ENCODE data around the gene SMPDL3B. TPM values are rescaled to one million over a fixed set of nuclear protein-coding genes. Genes with fewer than 3 reads are reported as not detected.

Gene SMPDL3B, protein sequence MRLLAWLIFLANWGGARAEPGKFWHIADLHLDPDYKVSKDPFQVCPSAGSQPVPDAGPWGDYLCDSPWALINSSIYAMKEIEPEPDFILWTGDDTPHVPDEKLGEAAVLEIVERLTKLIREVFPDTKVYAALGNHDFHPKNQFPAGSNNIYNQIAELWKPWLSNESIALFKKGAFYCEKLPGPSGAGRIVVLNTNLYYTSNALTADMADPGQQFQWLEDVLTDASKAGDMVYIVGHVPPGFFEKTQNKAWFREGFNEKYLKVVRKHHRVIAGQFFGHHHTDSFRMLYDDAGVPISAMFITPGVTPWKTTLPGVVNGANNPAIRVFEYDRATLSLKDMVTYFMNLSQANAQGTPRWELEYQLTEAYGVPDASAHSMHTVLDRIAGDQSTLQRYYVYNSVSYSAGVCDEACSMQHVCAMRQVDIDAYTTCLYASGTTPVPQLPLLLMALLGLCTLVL
- under 1 TPM; 0.24 to 0.88 (median 0.75) TPM for total RNA-seq
- total RNA-seq (2013): 0.27 TPM

DNA sequence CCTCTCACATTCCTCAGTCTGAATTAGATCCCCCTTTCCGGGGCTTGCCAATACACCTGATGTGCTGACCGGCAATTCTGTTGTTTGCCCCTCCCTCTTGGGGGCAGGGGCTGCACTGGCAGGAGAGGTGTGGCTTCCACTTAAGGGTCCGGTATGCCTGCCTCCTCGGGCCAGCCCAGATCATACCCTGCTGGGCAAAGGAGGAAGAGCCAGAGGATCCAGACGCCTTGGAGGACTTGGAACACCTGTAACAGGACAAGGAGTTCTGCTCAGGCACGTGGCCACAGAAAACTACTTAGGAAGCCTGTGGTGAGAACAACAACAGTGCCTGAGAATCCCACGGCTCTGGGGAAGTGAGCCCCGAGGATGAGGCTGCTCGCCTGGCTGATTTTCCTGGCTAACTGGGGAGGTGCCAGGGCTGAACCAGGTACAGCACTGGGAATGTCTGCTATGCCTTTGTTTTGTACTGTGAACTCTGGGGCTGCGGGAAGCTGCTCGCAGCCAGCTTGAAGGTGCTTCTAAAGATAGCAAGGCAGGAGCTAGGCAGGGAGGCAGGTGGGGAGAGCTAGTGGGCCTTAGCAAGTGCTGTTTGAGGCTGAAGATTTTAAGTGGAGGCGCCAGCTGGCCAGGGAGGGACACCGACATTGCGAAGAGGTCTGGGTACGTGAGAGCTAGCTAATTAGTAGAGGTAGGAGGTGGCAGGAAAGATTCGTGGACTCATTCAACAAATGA, at the start of gene SMPDL3B:
Gene SMPDL3B (plus strand): TSS at position 183 of the 732 bp plus-strand sequence. CDS start 184 bp downstream, at position 367.
- no peaks in the 10 kb centered on the region for H3K9me3 Mint-ChIP-seq
- peaks cover 11 to 19% of the 10 kb centered on the region in 2 donors for H3K27me3 Mint-ChIP-seq (ENCODE audit: low read depth in 2 of 2)
- WGBS (ENCODE audit: insufficient coverage): 5% methylated on average over 16 of the region's 16 CpGs
- DNase-seq (peak in 1 of 2 donors; percentile 25), ATAC-seq (peak in 1 of 3 donors; percentile 37)
- H3K27me3 ChIP-seq (ENCODE audit: control insufficient read depth, insufficient read depth, low read length): no peaks in the 10 kb centered on the region
- intact Hi-C loops (cut with micrococcal nuclease): no loop called here
- no peaks in the 10 kb centered on the region for H3K9me3 ChIP-seq (ENCODE audit: control insufficient read depth, insufficient read depth, low read length)
- H3K4me1 ChIP-seq (ENCODE audit: control insufficient read depth, insufficient read depth, low read length): peaks cover 13% of the 10 kb centered on the region
- no peaks in the 10 kb centered on the region for H3K36me3 Mint-ChIP-seq
- peak within 1 kb of the TSS in 1 of 2 donors; percentile 9 for H3K27ac Mint-ChIP-seq
- peaks cover 2 to 13% of the 10 kb centered on the region in 2 donors for H3K4me1 Mint-ChIP-seq
- no peaks in the 10 kb centered on the region for H3K36me3 ChIP-seq (ENCODE audit: control insufficient read depth, insufficient read depth, low read length)
- H3K27ac ChIP-seq (ENCODE audit: low read length): no peak within 1 kb of the TSS
- peak within 1 kb of the TSS; percentile 47 for H3K4me3 Mint-ChIP-seq
- H3K4me3 ChIP-seq (ENCODE audit: low read length): no peak within 1 kb of the TSS
- TF ChIP-seq, protein P1, sequence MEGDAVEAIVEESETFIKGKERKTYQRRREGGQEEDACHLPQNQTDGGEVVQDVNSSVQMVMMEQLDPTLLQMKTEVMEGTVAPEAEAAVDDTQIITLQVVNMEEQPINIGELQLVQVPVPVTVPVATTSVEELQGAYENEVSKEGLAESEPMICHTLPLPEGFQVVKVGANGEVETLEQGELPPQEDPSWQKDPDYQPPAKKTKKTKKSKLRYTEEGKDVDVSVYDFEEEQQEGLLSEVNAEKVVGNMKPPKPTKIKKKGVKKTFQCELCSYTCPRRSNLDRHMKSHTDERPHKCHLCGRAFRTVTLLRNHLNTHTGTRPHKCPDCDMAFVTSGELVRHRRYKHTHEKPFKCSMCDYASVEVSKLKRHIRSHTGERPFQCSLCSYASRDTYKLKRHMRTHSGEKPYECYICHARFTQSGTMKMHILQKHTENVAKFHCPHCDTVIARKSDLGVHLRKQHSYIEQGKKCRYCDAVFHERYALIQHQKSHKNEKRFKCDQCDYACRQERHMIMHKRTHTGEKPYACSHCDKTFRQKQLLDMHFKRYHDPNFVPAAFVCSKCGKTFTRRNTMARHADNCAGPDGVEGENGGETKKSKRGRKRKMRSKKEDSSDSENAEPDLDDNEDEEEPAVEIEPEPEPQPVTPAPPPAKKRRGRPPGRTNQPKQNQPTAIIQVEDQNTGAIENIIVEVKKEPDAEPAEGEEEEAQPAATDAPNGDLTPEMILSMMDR (IDR thresholded peaks at IDR 0.05): no peak

DNA sequence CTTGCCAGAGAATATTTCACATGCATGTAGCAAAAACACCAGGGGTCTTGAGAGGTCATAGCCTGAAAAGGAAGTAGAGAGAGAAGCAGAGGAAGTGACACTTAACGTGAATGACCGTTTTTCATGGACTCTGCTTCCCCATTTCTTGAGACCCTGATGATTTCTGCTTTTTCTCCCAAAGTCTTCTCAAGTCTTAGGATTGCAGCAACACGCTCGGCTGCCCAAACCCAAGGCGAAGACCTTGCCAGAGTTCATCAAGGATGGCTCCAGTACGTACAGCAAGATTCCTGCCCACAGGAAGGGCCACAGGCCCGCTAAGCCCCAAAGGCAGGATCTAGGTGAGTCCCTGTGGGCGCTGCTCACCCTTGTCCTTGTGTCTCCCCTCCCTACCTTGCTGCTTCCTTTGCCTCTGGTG, 49.7 kb upstream of the SMPDL3B start:
- peak overlapping the region; percentile 96 to 99 for H3K27ac Mint-ChIP-seq
- 60% methylated on average over 8 of the region's 8 CpGs for WGBS (ENCODE audit: insufficient coverage)
- H3K4me3 Mint-ChIP-seq: peak overlapping the region; percentile 80
- H3K4me1 Mint-ChIP-seq: peaks cover 51 to 58% of the 10 kb centered on the region in 2 donors
- no peak for DNase-seq
- Histone ChIP-seq H3K4me3 (ENCODE audit: low read length) (no peak overlapping the region), H3K27me3 (ENCODE audit: control insufficient read depth, insufficient read depth, low read length) (no peaks in the 10 kb centered on the region), H3K9me3 (ENCODE audit: control insufficient read depth, insufficient read depth, low read length) (no peaks in the 10 kb centered on the region), H3K36me3 (ENCODE audit: control insufficient read depth, insufficient read depth, low read length) (peaks cover 65% of the 10 kb centered on the region), H3K4me1 (ENCODE audit: control insufficient read depth, insufficient read depth, low read length) (peaks cover 85% of the 10 kb centered on the region), H3K27ac (ENCODE audit: low read length) (peak overlapping the region; percentile 85)
- intact Hi-C loops (cut with micrococcal nuclease): loop anchor here (1.0 kb wide), 1 partner anchor 10 kb away; no protein-coding TSS in a partner anchor
- H3K36me3 Mint-ChIP-seq: peaks cover 15% of the 10 kb centered on the region
- ATAC-seq: no peak
- TF ChIP-seq, protein P1 (IDR thresholded peaks at IDR 0.05): no peak
- no peaks in the 10 kb centered on the region for H3K27me3 Mint-ChIP-seq (ENCODE audit: low read depth in 2 of 2)
- no peaks in the 10 kb centered on the region for H3K9me3 Mint-ChIP-seq

DNA sequence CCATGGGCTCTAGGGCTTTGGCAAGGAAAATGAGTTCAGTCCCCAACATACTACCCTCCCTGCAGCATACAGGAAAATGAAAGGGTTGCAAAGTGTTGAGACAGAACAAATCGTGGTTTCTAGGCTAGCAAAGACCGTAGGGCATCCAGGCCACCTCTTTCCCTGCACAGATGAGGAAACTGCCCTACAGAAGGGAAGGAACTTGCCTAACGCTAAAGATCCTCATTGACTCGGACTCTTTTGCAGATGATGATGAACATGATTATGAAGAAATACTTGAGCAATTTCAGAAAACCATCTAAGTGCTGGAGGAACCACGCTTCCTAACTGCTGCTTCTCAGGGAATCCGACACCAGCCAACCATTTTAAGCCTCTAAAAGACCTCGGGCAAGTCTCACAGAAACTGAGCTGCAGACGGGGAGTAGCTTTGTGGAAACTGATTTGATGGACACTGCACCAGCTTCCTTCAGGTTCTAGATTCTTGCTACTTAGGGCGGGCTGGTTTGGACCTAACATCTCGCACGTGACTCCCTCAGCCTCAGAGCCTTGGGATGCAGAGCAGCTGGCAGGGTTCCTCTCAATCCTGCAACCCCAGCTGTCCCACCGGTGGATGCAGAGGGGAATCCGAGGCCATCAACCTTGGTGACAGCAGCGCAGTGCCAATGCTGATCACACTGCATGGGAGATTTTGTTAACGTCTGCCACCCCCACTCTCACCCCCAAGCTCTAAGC, 49.0 kb upstream of the SMPDL3B start:
- Histone ChIP-seq H3K36me3 (ENCODE audit: control insufficient read depth, insufficient read depth, low read length) (peaks cover 63% of the 10 kb centered on the region), H3K9me3 (ENCODE audit: control insufficient read depth, insufficient read depth, low read length) (no peaks in the 10 kb centered on the region), H3K4me3 (ENCODE audit: low read length) (no peak overlapping the region), H3K4me1 (ENCODE audit: control insufficient read depth, insufficient read depth, low read length) (peaks cover 91% of the 10 kb centered on the region), H3K27ac (ENCODE audit: low read length) (peak overlapping the region; percentile 85), H3K27me3 (ENCODE audit: control insufficient read depth, insufficient read depth, low read length) (no peaks in the 10 kb centered on the region)
- ATAC-seq: no peak
- intact Hi-C loops (cut with micrococcal nuclease): loop anchor here (1.0 kb wide), 1 partner anchor 10 kb away; no protein-coding TSS in a partner anchor
- Mint-ChIP-seq H3K9me3 (no peaks in the 10 kb centered on the region), H3K36me3 (peaks cover 15% of the 10 kb centered on the region), H3K4me1 (peaks cover 57 to 64% of the 10 kb centered on the region in 2 donors), H3K27ac (peak overlapping the region; percentile 96 to 99), H3K27me3 (ENCODE audit: low read depth in 2 of 2) (no peaks in the 10 kb centered on the region), H3K4me3 (peak overlapping the region; percentile 86)
- TF ChIP-seq, protein P1 (IDR thresholded peaks at IDR 0.05): no peak
- DNase-seq: no peak
- WGBS (ENCODE audit: insufficient coverage): 61% methylated on average over 15 of the region's 15 CpGs
